K562 (cell line): ENCODE results near the gene PRM3. TPM values are rescaled to one million over a fixed set of nuclear protein-coding genes. Genes with fewer than 3 reads are reported as not detected.

Experiments used
- AFF4 ChIP-seq: sonication (generic); formaldehyde crosslinking; IDR thresholded peaks from 2 replicates; pipeline ENCODE4 v1.8.0; 2023; ENCODE audit warnings: mild to moderate bottlenecking, missing genetic modification reagents
- CBX1 ChIP-seq: sonication (generic); IDR thresholded peaks from 2 replicates; pipeline ENCODE4 v1.6.1; 2016; ENCODE audit warnings: antibody characterized with exemption, low read depth, mild to moderate bottlenecking
- ERF ChIP-seq: fragments of 450-650 bp; formaldehyde crosslinking; IDR thresholded peaks from 2 replicates; pipeline ENCODE4 v1.4.0; 2020; ENCODE audit warnings: mild to moderate bottlenecking, mixed read lengths
- EWSR1 ChIP-seq: fragments of 450-650 bp; IDR thresholded peaks from 2 replicates; pipeline ENCODE4 v1.6.1; 2018; ENCODE audit warnings: borderline replicate concordance, mild to moderate bottlenecking, low read depth, moderate library complexity; ENCODE audit not compliant: partially characterized antibody
- FOXJ3 ChIP-seq: sonication (generic); formaldehyde crosslinking; IDR thresholded peaks from 2 replicates; pipeline ENCODE4 v1.4.0; 2020; ENCODE audit warnings: mild to moderate bottlenecking, missing genetic modification reagents
- MCM2 ChIP-seq: fragments of 450-650 bp; IDR thresholded peaks from 2 replicates; pipeline ENCODE4 v1.6.1; 2017; ENCODE audit warnings: low read depth, mild to moderate bottlenecking
- MNT ChIP-seq, 2 experiments: fragments of 450-650 bp; conservative IDR thresholded peaks; 2 replicates each; pipeline ENCODE4 v1.6.1; 2017; ENCODE audit warnings: mild to moderate bottlenecking in 2 of 2, moderate library complexity in 2 of 2
- OTX1 ChIP-seq: fragments of 450-650 bp; formaldehyde crosslinking; IDR thresholded peaks from 2 replicates; pipeline ENCODE4 v1.4.0; 2022; ENCODE audit warnings: mild to moderate bottlenecking
- POLR2AphosphoS2 ChIP-seq: IDR thresholded peaks from 2 replicates; pipeline ENCODE4 v1.6.1; 2012; ENCODE audit warnings: low read length, improper control_type of control experiment
- RFX5 ChIP-seq: IDR thresholded peaks from 2 replicates; pipeline ENCODE4 v1.6.1; 2011; ENCODE audit warnings: low read depth, mild to moderate bottlenecking, improper control_type of control experiment, low read length
- SIN3A ChIP-seq, 2 experiments: fragments of 150-350 bp in 1 of 2; IDR thresholded peaks; 2 replicates each; pipeline ENCODE4 v1.6.1; 2011 to 2016; ENCODE audit warnings: borderline replicate concordance in 2 of 2, low read depth in 2 of 2, low read length in 2 of 2, mild to moderate bottlenecking in 2 of 2, moderate library complexity in 2 of 2; ENCODE audit not compliant: control insufficient read depth in 1 of 2
- TAF9B ChIP-seq: fragments of 450-650 bp; IDR thresholded peaks from 2 replicates; pipeline ENCODE4 v1.6.1; 2018; ENCODE audit warnings: mild to moderate bottlenecking; ENCODE audit not compliant: partially characterized antibody
- ZBTB7A ChIP-seq: IDR thresholded peaks from 2 replicates; pipeline ENCODE4 v1.6.1; 2011; ENCODE audit warnings: low read depth, mild to moderate bottlenecking, low read length, moderate library complexity, borderline replicate concordance; ENCODE audit not compliant: control insufficient read depth
- ZBTB9 ChIP-seq: fragments of 450-650 bp; formaldehyde crosslinking; IDR thresholded peaks from 2 replicates; pipeline ENCODE4 v1.4.0; 2020; ENCODE audit warnings: mild to moderate bottlenecking, moderate library complexity
- ZC3H8 ChIP-seq: fragments of 450-650 bp; IDR thresholded peaks from 2 replicates; pipeline ENCODE4 v1.6.1; 2017
- ZNF324 ChIP-seq: fragments of 250-450 bp; sonication (Bioruptor Pico); IDR thresholded peaks from 2 replicates; pipeline ENCODE4 v1.4.0; 2020; ENCODE audit warnings: mild to moderate bottlenecking
- ZNF583 ChIP-seq: fragments of 250-450 bp; sonication (Bioruptor Pico); IDR thresholded peaks from 2 replicates; pipeline ENCODE4 v1.4.0; 2020
- ZNF740 ChIP-seq, 3 experiments: fragments of 200-800 bp in 1 of 3; sonication (Bioruptor generic) in 1 of 3; sonication (generic) in 1 of 3; formaldehyde crosslinking in 1 of 3; IDR thresholded peaks; 2 replicates each; pipeline versions ENCODE4 v1.6.1 to v1.8.0; 2016 to 2022; ENCODE audit warnings: mild to moderate bottlenecking in 2 of 3, missing compliant biosample characterization in 2 of 3, missing genetic modification characterization in 2 of 3, missing genetic modification reagents in 1 of 3
- ZNF780A ChIP-seq: fragments of 250-450 bp; sonication (Bioruptor Pico); IDR thresholded peaks from 2 replicates; pipeline ENCODE4 v1.5.0; 2021; ENCODE audit warnings: mild to moderate bottlenecking
- polyA plus RNA-seq, 8 experiments: library from polyadenylated mRNA; depleted of rRNA in 4 of 8; stranded (reverse) in 5 of 8; unstranded in 3 of 8; fragments of >200 nt; fragmentation: Nextera tagmentation in 2 of 8; fragmentation: Illumina TruSeq in 1 of 8; extraction: Ambion mirVana in 2 of 8; extraction: Trizol in 1 of 8; gene quantifications; 2 replicates each; pipeline versions ENCODE4 v1.2.1 to v1.2.3, GENCODE V29; 2011 to 2014; ENCODE audit warnings: inconsistent platforms in 1 of 8, missing spikeins in 1 of 8
- total RNA-seq, 7 experiments: library from RNA; depleted of rRNA in 6 of 7; stranded (reverse); fragments of >200 nt in 6 of 7; fragmentation: Illumina TruSeq in 2 of 7; extraction: Trizol in 2 of 7; gene quantifications; 2 replicates each; pipeline versions ENCODE4 v1.2.1 to v1.2.3, GENCODE V29; 2011 to 2021; ENCODE audit warnings: low replicate concordance in 1 of 7

The PRM3 gene
- total and polyA plus RNA-seq, 9 of the 15 experiments (the other 6 are each of a cell fraction or from before 2014, with no cell fraction given) = not detected

GRCh38 chr16:11255737-11256660 lies 17.4 kb downstream of the PRM3 start, which contains the start of gene SOCS1 (continued):
- TF ChIP-seq ZNF740 (CRISPR knock-in tag; IDR thresholded peaks at IDR 0.05) (no peak), ZNF740 (tag; IDR thresholded peaks at IDR 0.05) (no peak), ZBTB7A (peak; percentile 100), ZNF780A (no peak), ZNF324 (CRISPR knock-in tag) (no peak), SIN3A (IDR thresholded peaks at IDR 0.05; ENCODE audit: borderline replicate concordance in 2 of 2, control insufficient read depth in 1 of 2, low read depth in 2 of 2, low read length in 2 of 2) (peak; percentile 97), MCM2 (no peak), EWSR1 (no peak), MNT (conservative IDR thresholded peaks at IDR 0.05) (peak; percentile 86 to 92), ZC3H8 (no peak), ZNF583 (CRISPR knock-in tag) (no peak), CBX1 (no peak), TAF9B (peak; percentile 98), POLR2AphosphoS2 (no peak; the same call in 1 of the 2 replicates), ERF (CRISPR knock-in tag) (0 out of 2 replicates have a peak, but pooled peaks have one; percentile 25), OTX1 (CRISPR knock-in tag) (no peak), ZBTB9 (CRISPR knock-in tag) (peak; percentile 83; the same call in 1 of the 2 replicates), FOXJ3 (no peak), RFX5 (no peak), AFF4 (CRISPR knock-in tag) (peak; percentile 71; the same call in 1 of the 2 replicates)
